Measurements from ENCODE around the gene FBN3.
"Not testable (repeated sequence)": the region's sequence is repeated elsewhere in the genome, so short reads cannot be mapped to it uniquely, and the experiment has no call there.

Gene FBN3

GRCh38 chr19:8149261-8150094 is at the start of gene FBN3:
FBN3 (minus strand) TSS chr19:8149592; CDS start chr19:8147480, 2,112 bp downstream.
- DNase-seq, result no peak

- DNase-seq, result no peak
Observed at GRCh38 chr19:8196271-8196927, 47.0 kb upstream of the FBN3 start.

- peak; percentile 12 for DNase-seq
Observed at GRCh38 chr19:8194528-8195267, 45.3 kb upstream of the FBN3 start.

- DNase-seq, result no peak
Observed at GRCh38 chr19:8192221-8192820, 42.9 kb upstream of the FBN3 start.

GRCh38 chr19:8185343-8186068 is 36.1 kb upstream of the FBN3 start:
- DNase-seq, result no peak

GRCh38 chr19:8184274-8184673 is 34.9 kb upstream of the FBN3 start:
- DNase-seq, result no peak

- DNase-seq, result no peak
Observed at GRCh38 chr19:8180018-8180417, 30.6 kb upstream of the FBN3 start.

- no peak for DNase-seq
Observed at GRCh38 chr19:8174706-8175105, 25.3 kb upstream of the FBN3 start.

- DNase-seq, result no peak
Observed at GRCh38 chr19:8168537-8168936, 19.1 kb upstream of the FBN3 start.

- DNase-seq, result no peak
Observed at GRCh38 chr19:8167985-8168384, 18.6 kb upstream of the FBN3 start.

GRCh38 chr19:8163759-8164158 is 14.4 kb upstream of the FBN3 start:
- DNase-seq, result no peak

GRCh38 chr19:8161135-8161646 is 11.8 kb upstream of the FBN3 start:
- no peak for DNase-seq

GRCh38 chr19:8159322-8159721 is 9.9 kb upstream of the FBN3 start:
- not testable (repeated sequence) for DNase-seq

GRCh38 chr19:8158411-8159074 is 9.2 kb upstream of the FBN3 start:
- DNase-seq, result no peak

GRCh38 chr19:8155318-8155717 is 5.9 kb upstream of the FBN3 start:
- no peak for DNase-seq

GRCh38 chr19:8154014-8154413 is 4.6 kb upstream of the FBN3 start:
- DNase-seq, result not testable (repeated sequence)

- no peak for DNase-seq
Observed at GRCh38 chr19:8151767-8152035, 2.3 kb upstream of the FBN3 start.

- DNase-seq, result no peak
Observed at GRCh38 chr19:8150998-8151766, 1.8 kb upstream of the FBN3 start.

- DNase-seq, result no peak
Observed at GRCh38 chr19:8150178-8150865, 930 bp upstream of the FBN3 start.

GRCh38 chr19:8148410-8149260 is 757 bp downstream of the FBN3 start:
- no peak for DNase-seq
